ENCODE measurements around the gene WWOX.

The WWOX gene

GRCh38 chr16:79150151-79150550 lies 1050.7 kb downstream of the WWOX start:
- no peak for TF ChIP-seq CTCF (IDR thresholded peaks at IDR 0.05; ENCODE audit: insufficient read depth, missing control alignments)
- DNase-seq (ENCODE audit: insufficient read length, low spot score): no peak
- no peak for FAIRE-seq

GRCh38 chr16:79150632-79151310 lies 1051.3 kb downstream of the WWOX start:
- no peak for FAIRE-seq
- DNase-seq (ENCODE audit: insufficient read length, low spot score): no peak
- no peak for TF ChIP-seq CTCF (IDR thresholded peaks at IDR 0.05; ENCODE audit: insufficient read depth, missing control alignments)

- DNase-seq (ENCODE audit: insufficient read length, low spot score) (no peak), FAIRE-seq (no peak)
- TF ChIP-seq CTCF (IDR thresholded peaks at IDR 0.05; ENCODE audit: insufficient read depth, missing control alignments): no peak
Measured at GRCh38 chr16:79154086-79154485, 1054.6 kb downstream of the WWOX start.

GRCh38 chr16:79155471-79155870 lies 1056.0 kb downstream of the WWOX start:
- no peak for DNase-seq (ENCODE audit: insufficient read length, low spot score)
- TF ChIP-seq CTCF (IDR thresholded peaks at IDR 0.05; ENCODE audit: insufficient read depth, missing control alignments): no peak
- FAIRE-seq: no peak

- TF ChIP-seq CTCF (IDR thresholded peaks at IDR 0.05; ENCODE audit: insufficient read depth, missing control alignments): no peak
- DNase-seq (ENCODE audit: insufficient read length, low spot score) (no peak), FAIRE-seq (no peak)
Measured at GRCh38 chr16:79155904-79156303, 1056.5 kb downstream of the WWOX start.

- DNase-seq (ENCODE audit: insufficient read length, low spot score): no peak
- no peak for TF ChIP-seq CTCF (IDR thresholded peaks at IDR 0.05; ENCODE audit: insufficient read depth, missing control alignments)
- FAIRE-seq: no peak
Measured at GRCh38 chr16:79156761-79157160, 1057.3 kb downstream of the WWOX start.

- FAIRE-seq (no peak), DNase-seq (ENCODE audit: insufficient read length, low spot score) (no peak)
- TF ChIP-seq CTCF (IDR thresholded peaks at IDR 0.05; ENCODE audit: insufficient read depth, missing control alignments): no peak
Measured at GRCh38 chr16:79158337-79158736, 1058.9 kb downstream of the WWOX start.
